ENCODE data around the gene TGM4.

DNA sequence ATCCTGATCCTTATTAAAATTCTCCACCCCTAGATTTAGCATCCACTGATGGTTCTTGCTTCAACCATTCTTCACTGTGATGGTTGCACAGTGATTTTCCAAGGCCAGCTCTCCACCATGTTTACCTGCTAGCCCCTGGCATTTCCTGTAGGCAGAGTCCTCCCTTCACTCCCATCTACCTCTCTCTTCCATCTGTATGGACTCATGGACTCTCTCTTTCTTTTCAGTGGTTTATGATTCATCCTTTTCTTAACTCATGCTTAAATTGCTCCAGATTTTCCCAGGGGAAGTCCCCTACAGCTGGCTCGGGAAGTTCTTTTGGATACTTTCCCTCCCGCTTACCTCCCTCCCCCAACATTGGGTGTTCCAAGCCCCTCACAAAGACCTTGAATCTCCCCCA is 18.7 kb downstream of the TGM4 start:
- TF ChIP-seq ZNF529 (tag by site-specific recombination; IDR thresholded peaks at IDR 0.05; ENCODE audit: insufficient replicate concordance) (no peak), ZBTB1 (tag by site-specific recombination; IDR thresholded peaks at IDR 0.05) (no peak), ZNF785 (tag by site-specific recombination; IDR thresholded peaks at IDR 0.05) (no peak), ZNF704 (tag by site-specific recombination; IDR thresholded peaks at IDR 0.05) (no peak), ZNF239 (tag by site-specific recombination; IDR thresholded peaks at IDR 0.05) (no peak), ZNF624 (tag by site-specific recombination; IDR thresholded peaks at IDR 0.05) (no peak), YY1 (tag by site-specific recombination; IDR thresholded peaks at IDR 0.05) (no peak), ZNF660 (tag by site-specific recombination; IDR thresholded peaks at IDR 0.05) (no peak), PRDM1 (tag by site-specific recombination; IDR thresholded peaks at IDR 0.05) (no peak), ZNF768 (tag by site-specific recombination; IDR thresholded peaks at IDR 0.05) (no peak)
- TF ChIP-seq, protein P1, sequence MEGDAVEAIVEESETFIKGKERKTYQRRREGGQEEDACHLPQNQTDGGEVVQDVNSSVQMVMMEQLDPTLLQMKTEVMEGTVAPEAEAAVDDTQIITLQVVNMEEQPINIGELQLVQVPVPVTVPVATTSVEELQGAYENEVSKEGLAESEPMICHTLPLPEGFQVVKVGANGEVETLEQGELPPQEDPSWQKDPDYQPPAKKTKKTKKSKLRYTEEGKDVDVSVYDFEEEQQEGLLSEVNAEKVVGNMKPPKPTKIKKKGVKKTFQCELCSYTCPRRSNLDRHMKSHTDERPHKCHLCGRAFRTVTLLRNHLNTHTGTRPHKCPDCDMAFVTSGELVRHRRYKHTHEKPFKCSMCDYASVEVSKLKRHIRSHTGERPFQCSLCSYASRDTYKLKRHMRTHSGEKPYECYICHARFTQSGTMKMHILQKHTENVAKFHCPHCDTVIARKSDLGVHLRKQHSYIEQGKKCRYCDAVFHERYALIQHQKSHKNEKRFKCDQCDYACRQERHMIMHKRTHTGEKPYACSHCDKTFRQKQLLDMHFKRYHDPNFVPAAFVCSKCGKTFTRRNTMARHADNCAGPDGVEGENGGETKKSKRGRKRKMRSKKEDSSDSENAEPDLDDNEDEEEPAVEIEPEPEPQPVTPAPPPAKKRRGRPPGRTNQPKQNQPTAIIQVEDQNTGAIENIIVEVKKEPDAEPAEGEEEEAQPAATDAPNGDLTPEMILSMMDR (tag by site-specific recombination; IDR thresholded peaks at IDR 0.05) = no peak
- TF ChIP-seq, protein P2, sequence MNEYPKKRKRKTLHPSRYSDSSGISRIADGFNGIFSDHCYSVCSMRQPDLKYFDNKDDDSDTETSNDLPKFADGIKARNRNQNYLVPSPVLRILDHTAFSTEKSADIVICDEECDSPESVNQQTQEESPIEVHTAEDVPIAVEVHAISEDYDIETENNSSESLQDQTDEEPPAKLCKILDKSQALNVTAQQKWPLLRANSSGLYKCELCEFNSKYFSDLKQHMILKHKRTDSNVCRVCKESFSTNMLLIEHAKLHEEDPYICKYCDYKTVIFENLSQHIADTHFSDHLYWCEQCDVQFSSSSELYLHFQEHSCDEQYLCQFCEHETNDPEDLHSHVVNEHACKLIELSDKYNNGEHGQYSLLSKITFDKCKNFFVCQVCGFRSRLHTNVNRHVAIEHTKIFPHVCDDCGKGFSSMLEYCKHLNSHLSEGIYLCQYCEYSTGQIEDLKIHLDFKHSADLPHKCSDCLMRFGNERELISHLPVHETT (tag by site-specific recombination; IDR thresholded peaks at IDR 0.05) = no peak

Data from HEK293 (cell line).